ENCODE results near the gene IL17RE. TPM values are rescaled to one million over a fixed set of nuclear protein-coding genes. Genes with fewer than 3 reads are reported as not detected.
"Not testable (repeated sequence)": the region's sequence is repeated elsewhere in the genome, so short reads cannot be mapped to it uniquely, and the experiment has no call there.

Gene IL17RE
- total and polyA plus RNA-seq, 2 of the 13 experiments (the other 11 are each of a cell fraction or from before 2014, with no cell fraction given) = 14.5 to 24.1 TPM

GRCh38 chr3:9875448-9875847 is 27.2 kb upstream of the IL17RE start:
- Histone ChIP-seq H3K9ac (ENCODE audit: insufficient read depth, low read depth, low read length) (no peak overlapping the region), H3K27me3 (ENCODE audit: control insufficient read depth in 1 of 2, insufficient read depth in 2 of 2, low read length in 2 of 2) (no peaks in the 10 kb centered on the region), H2AFZ (ENCODE audit: low read length) (no peak overlapping the region), H3K9me3 (ENCODE audit: low read length) (no peaks in the 10 kb centered on the region), H3K4me3 (replicated peaks in 1 of 3; ENCODE audit: insufficient read depth in 1 of 3, low read depth in 2 of 3, low read length in 3 of 3) (no peak overlapping the region), H3K36me3 (replicated peaks in 1 of 2; ENCODE audit: control insufficient read depth in 1 of 2, insufficient read depth in 2 of 2, low read length in 2 of 2) (no peaks in the 10 kb centered on the region), H3K4me2 (ENCODE audit: low read depth, low read length) (no peak overlapping the region), H3K27ac (ENCODE audit: extremely low read length, insufficient read depth, low read length) (no peak overlapping the region), H3K79me2 (ENCODE audit: insufficient read depth, low read length) (no peaks in the 10 kb centered on the region), H4K20me1 (ENCODE audit: insufficient read depth, low read length) (no peaks in the 10 kb centered on the region), H3K4me1 (ENCODE audit: insufficient read depth, low read length) (peaks cover 41% of the 10 kb centered on the region)
- in situ Hi-C loops (cut with HindIII; ENCODE audit: extremely low pct_ligation_motif_present, low pct_unique_long_range_greater_than_20kb) (no loop called here), intact Hi-C loops (cut with micrococcal nuclease; ENCODE audit: unreplicated experiment) (loop anchor here (5.0 kb wide), 1 partner anchor 42 kb away; the partner anchor contains the start of gene IL17RC)
- CTCF ChIA-PET (ENCODE audit: low intra/inter-chr PET ratio, low total read pairs) = no interaction called here
- no peak for DNase-seq (ENCODE audit: low spot score)
- ATAC-seq = no peak
- TF ChIP-seq ZNF704 (CRISPR knock-in tag; IDR thresholded peaks at IDR 0.05; ENCODE audit: borderline replicate concordance) = no peak
- TF ChIP-seq HNRNPLL (IDR thresholded peaks at IDR 0.05; ENCODE audit: low read depth, low read length, poor library complexity, severe bottlenecking) = no peak
- no peak for TF ChIP-seq PCBP1 (IDR thresholded peaks at IDR 0.05; ENCODE audit: borderline replicate concordance, low read depth, low read length)
- no peak for TF ChIP-seq ZFYVE20 (CRISPR knock-in tag; IDR thresholded peaks at IDR 0.05; ENCODE audit: borderline replicate concordance, low read depth)
- TF ChIP-seq FOXO1 (CRISPR knock-in tag; IDR thresholded peaks at IDR 0.05) = no peak
- no peak for TF ChIP-seq LRRFIP1 (CRISPR knock-in tag; conservative IDR thresholded peaks at IDR 0.05)
- no peak for TF ChIP-seq ZBTB38 (CRISPR knock-in tag; IDR thresholded peaks at IDR 0.05)
- FAIRE-seq = no peak
- POLR2A ChIA-PET = interaction anchor here (1.0 to 3.2 kb wide), 4 partner anchors 11 to 58 kb away, joined by 3 to 9 read pairs (median 5); partner anchors contain the start of gene RPUSD3
- BruUV-seq (replicated peaks) = no TSS peak

DNA sequence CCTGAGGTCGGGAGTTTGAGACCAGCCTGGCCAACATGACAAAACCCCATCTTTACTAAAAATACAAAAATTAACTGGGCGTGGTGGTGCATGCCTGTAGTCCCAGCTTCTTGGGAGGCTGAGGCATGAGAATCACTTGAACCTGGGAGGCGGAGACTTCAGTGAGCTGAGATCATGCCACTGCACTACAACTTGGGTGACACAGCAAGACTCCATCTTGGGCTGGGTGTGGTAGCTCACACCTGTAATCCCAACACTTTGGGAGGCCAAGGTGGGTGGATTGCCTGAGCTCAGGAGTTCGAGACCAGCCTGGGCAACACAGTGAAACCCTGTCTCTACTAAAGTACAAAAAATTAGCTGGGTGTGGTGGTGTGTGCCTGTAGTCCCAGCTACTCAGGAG is 26.4 kb upstream of the IL17RE start:
- POLR2A ChIA-PET = interaction anchor here (0.8 to 3.2 kb wide), 4 partner anchors 12 to 40 kb away, joined by 3 to 9 read pairs (median 4); partner anchors contain the start of gene IL17RC
- H3K4me2 ChIP-seq (ENCODE audit: low read depth, low read length); CTCF ChIA-PET (ENCODE audit: low intra/inter-chr PET ratio, low total read pairs); BruUV-seq (replicated peaks); DNase-seq (ENCODE audit: low spot score); H3K36me3 ChIP-seq (replicated peaks in 1 of 2; ENCODE audit: control insufficient read depth in 1 of 2, insufficient read depth in 2 of 2, low read length in 2 of 2); H3K27me3 ChIP-seq (ENCODE audit: control insufficient read depth in 1 of 2, insufficient read depth in 2 of 2, low read length in 2 of 2); H3K4me3 ChIP-seq (replicated peaks in 1 of 3; ENCODE audit: insufficient read depth in 1 of 3, low read depth in 2 of 3, low read length in 3 of 3); H3K9me3 ChIP-seq (ENCODE audit: low read length); H2AFZ ChIP-seq (ENCODE audit: low read length); in situ Hi-C loops (cut with HindIII; ENCODE audit: extremely low pct_ligation_motif_present, low pct_unique_long_range_greater_than_20kb); H3K27ac ChIP-seq (ENCODE audit: extremely low read length, insufficient read depth, low read length); FAIRE-seq; ATAC-seq; H4K20me1 ChIP-seq (ENCODE audit: insufficient read depth, low read length); H3K9ac ChIP-seq (ENCODE audit: insufficient read depth, low read depth, low read length); H3K79me2 ChIP-seq (ENCODE audit: insufficient read depth, low read length): not testable (repeated sequence)
- H3K4me1 ChIP-seq (ENCODE audit: insufficient read depth, low read length) = peaks cover 38% of the 10 kb centered on the region
- 97% methylated on average over 4 of the region's 4 CpGs for WGBS (ENCODE audit: low lambda C conversion rate)
- intact Hi-C loops (cut with micrococcal nuclease; ENCODE audit: unreplicated experiment) = loop anchor here (5.0 kb wide), 1 partner anchor 41 kb away; the partner anchor contains the start of gene IL17RC

All from HepG2 (cell line).